Vagina (tissue), 2 donors: ENCODE data around the gene NCCRP1. TPM values are rescaled to one million over a fixed set of nuclear protein-coding genes. Genes with fewer than 3 reads are reported as not detected.

Source experiments
- DNase-seq, 2 donors: peaks; one replicate each; pipeline ENCODE4 v3.0.0-alpha.2; 2017; ENCODE audit errors: extremely low spot score in 2 of 2
- H3K27ac ChIP-seq: fragments of 200-600 bp; sonication (generic); one replicate; pipeline ENCODE4 v1.5.1; 2019
- H3K27me3 ChIP-seq: fragments of 200-600 bp; sonication (generic); one replicate; pipeline ENCODE4 v1.5.1; 2019
- H3K36me3 ChIP-seq, 2 donors: fragments of 200-600 bp; sonication (generic); one replicate each; pipeline ENCODE4 v1.5.1; 2017 to 2019
- H3K4me1 ChIP-seq: fragments of 200-600 bp; sonication (generic); one replicate; pipeline ENCODE4 v1.5.1; 2019
- H3K4me3 ChIP-seq, 2 donors: fragments of 200-600 bp; sonication (generic); 1 replicate in 1 of 2; 2 replicates in 1 of 2; pipeline ENCODE4 v1.5.1; 2016 to 2019
- H3K9me3 ChIP-seq: fragments of 200-600 bp; sonication (generic); one replicate; pipeline ENCODE4 v1.5.1; 2019
- CTCF ChIP-seq, 3 experiments: fragments of 450-650 bp in 2 of 3; fragments of 200-600 bp in 1 of 3; sonication (generic) in 1 of 3; IDR thresholded peaks; one replicate each; pipeline ENCODE4 v1.5.1; 2017 to 2019; ENCODE audit warnings: antibody characterized with exemption in 3 of 3, mild to moderate bottlenecking in 2 of 3, moderate library complexity in 2 of 3
- POLR2A ChIP-seq, 2 donors: fragments of 450-650 bp; IDR thresholded peaks; one replicate each; pipeline ENCODE4 v1.6.1; 2017; ENCODE audit warnings: antibody characterized with exemption in 2 of 2, mild to moderate bottlenecking in 2 of 2, moderate library complexity in 2 of 2
- POLR2AphosphoS5 ChIP-seq, 2 donors: sonication (generic); formaldehyde crosslinking; IDR thresholded peaks; one replicate each; pipeline ENCODE4 v1.9.0; 2017; ENCODE audit warnings: antibody characterized with exemption in 2 of 2, mild to moderate bottlenecking in 2 of 2, low read depth in 1 of 2; ENCODE audit not compliant: insufficient read depth in 1 of 2
- intact Hi-C: fragments of 100-400 bp; cut with DNase I; formaldehyde crosslinking; loops from one replicate; pipeline ENCODE4 v1.15.1; 2023
- total RNA-seq: library from RNA; depleted of rRNA; stranded (reverse); fragments of >200 nt; gene quantifications from one replicate; pipeline ENCODE4 v1.2.3, GENCODE V29; 2016

The NCCRP1 gene
- total RNA-seq, 1 donor from 2014 or later, result 41.7 TPM

- Histone ChIP-seq H3K36me3 (no peaks in the 10 kb centered on the region), H3K4me1 (peaks cover 68% of the 10 kb centered on the region), H3K9me3 (no peaks in the 10 kb centered on the region), H3K27me3 (no peaks in the 10 kb centered on the region), H3K4me3 (no peak overlapping the region), H3K27ac (no peak overlapping the region)
- DNase-seq, result no peak
- intact Hi-C loops, result no loop called here
- TF ChIP-seq POLR2A (IDR thresholded peaks at IDR 0.05) (no peak), CTCF (IDR thresholded peaks at IDR 0.05) (no peak), POLR2AphosphoS5 (IDR thresholded peaks at IDR 0.05; ENCODE audit: insufficient read depth in 1 of 2, low read depth in 1 of 2) (no peak)
Observed at GRCh38 chr19:39155741-39156140, 41.0 kb upstream of the NCCRP1 start.

- no peaks in the 10 kb centered on the region for H3K36me3 ChIP-seq
- H3K9me3 ChIP-seq, result no peaks in the 10 kb centered on the region
- H3K27ac ChIP-seq, result peak overlapping the region; percentile 2
- intact Hi-C loops, result no loop called here
- peaks cover 76% of the 10 kb centered on the region for H3K4me1 ChIP-seq
- DNase-seq, result no peak
- peak overlapping the region in 1 of 2 donors; percentile 4 for H3K4me3 ChIP-seq
- TF ChIP-seq CTCF (IDR thresholded peaks at IDR 0.05) (no peak), POLR2A (IDR thresholded peaks at IDR 0.05) (no peak), POLR2AphosphoS5 (IDR thresholded peaks at IDR 0.05; ENCODE audit: insufficient read depth in 1 of 2, low read depth in 1 of 2) (no peak)
- H3K27me3 ChIP-seq, result no peaks in the 10 kb centered on the region
Observed at GRCh38 chr19:39156326-39157230, 40.2 kb upstream of the NCCRP1 start.

- H3K27me3 ChIP-seq, result no peaks in the 10 kb centered on the region
- TF ChIP-seq POLR2A (IDR thresholded peaks at IDR 0.05) (no peak), POLR2AphosphoS5 (IDR thresholded peaks at IDR 0.05; ENCODE audit: insufficient read depth in 1 of 2, low read depth in 1 of 2) (no peak), CTCF (IDR thresholded peaks at IDR 0.05) (no peak)
- peaks cover 77% of the 10 kb centered on the region for H3K4me1 ChIP-seq
- H3K4me3 ChIP-seq, result no peak overlapping the region
- intact Hi-C loops, result no loop called here
- H3K27ac ChIP-seq, result peak overlapping the region; percentile 2
- H3K36me3 ChIP-seq, result no peaks in the 10 kb centered on the region
- H3K9me3 ChIP-seq, result no peaks in the 10 kb centered on the region
- no peak for DNase-seq
Observed at GRCh38 chr19:39157275-39157996, 39.3 kb upstream of the NCCRP1 start.

GRCh38 chr19:39157997-39158389 is 38.8 kb upstream of the NCCRP1 start:
- Histone ChIP-seq H3K4me1 (peaks cover 77% of the 10 kb centered on the region), H3K27ac (no peak overlapping the region), H3K36me3 (no peaks in the 10 kb centered on the region), H3K9me3 (no peaks in the 10 kb centered on the region), H3K4me3 (no peak overlapping the region), H3K27me3 (no peaks in the 10 kb centered on the region)
- no peak for DNase-seq
- no peak for TF ChIP-seq POLR2AphosphoS5 (IDR thresholded peaks at IDR 0.05; ENCODE audit: insufficient read depth in 1 of 2, low read depth in 1 of 2)
- no peak for TF ChIP-seq POLR2A (IDR thresholded peaks at IDR 0.05)
- intact Hi-C loops, result no loop called here

GRCh38 chr19:39158646-39159260 is 38.0 kb upstream of the NCCRP1 start:
- intact Hi-C loops, result no loop called here
- Histone ChIP-seq H3K27ac (no peak overlapping the region), H3K27me3 (no peaks in the 10 kb centered on the region), H3K9me3 (no peaks in the 10 kb centered on the region), H3K4me1 (peaks cover 77% of the 10 kb centered on the region), H3K36me3 (no peaks in the 10 kb centered on the region), H3K4me3 (no peak overlapping the region)
- DNase-seq, result no peak
- no peak for TF ChIP-seq CTCF (IDR thresholded peaks at IDR 0.05)
- no peak for TF ChIP-seq POLR2AphosphoS5 (IDR thresholded peaks at IDR 0.05; ENCODE audit: insufficient read depth in 1 of 2, low read depth in 1 of 2)
- no peak for TF ChIP-seq POLR2A (IDR thresholded peaks at IDR 0.05)
